H1 (cell line): ENCODE measurements around the gene CLEC16A. TPM values are rescaled to one million over a fixed set of nuclear protein-coding genes. Genes with fewer than 3 reads are reported as not detected.

Experiments
- CTCF ChIA-PET: fragments of 300-600 bp; sonication (Branson Sonifier 250); formaldehyde crosslinking; loops from one replicate; lab custom pipeline; 2021; ENCODE audit not compliant: partially characterized antibody; lab: Charles Lee
- POLR2A ChIA-PET: fragments of 300-600 bp; sonication (Branson Sonifier 250); formaldehyde crosslinking; loops from one replicate; lab custom pipeline; 2021; ENCODE audit warnings: inconsistent platforms; ENCODE audit not compliant: partially characterized antibody; lab: Charles Lee
- DNase-seq, 2 experiments: peaks; one replicate each; pipeline versions ENCODE4 v3.0.0 to v3.0.0-alpha.2; 2010 to 2022; ENCODE audit warnings: low spot score in 2 of 2, low read depth in 1 of 2, mixed read lengths in 1 of 2
- FAIRE-seq: peaks from 2 replicates; lab custom pipeline; 2011; peaks lifted over from hg19 to GRCh38; lab: Jason Lieb, UNC
- H2AFZ ChIP-seq: 2 replicates; pipeline ENCODE4 v1.8.1; 2012; ENCODE audit warnings: low read length, inconsistent platforms
- H2AK5ac ChIP-seq: 2 replicates; pipeline ENCODE4 v1.6.1; 2013; ENCODE audit warnings: low read depth, low read length
- H2BK120ac ChIP-seq: replicated peaks from 2 replicates; pipeline ENCODE3; 2013; ENCODE audit warnings: low read depth, low read length, inconsistent platforms
- H2BK12ac ChIP-seq: 2 replicates; pipeline ENCODE4 v1.6.1; 2013; ENCODE audit warnings: low read depth, low read length
- H2BK15ac ChIP-seq: 2 replicates; pipeline ENCODE4 v1.6.1; 2013; ENCODE audit warnings: low read length
- H2BK20ac ChIP-seq: 2 replicates; pipeline ENCODE4 v1.6.1; 2013; ENCODE audit warnings: low read length
- H2BK5ac ChIP-seq: 2 replicates; pipeline ENCODE4 v1.6.1; 2013; ENCODE audit warnings: low read depth, low read length
- H3K14ac ChIP-seq: 2 replicates; pipeline ENCODE4 v1.6.1; 2013; ENCODE audit warnings: inconsistent platforms; ENCODE audit not compliant: insufficient read length
- H3K18ac ChIP-seq: 2 replicates; pipeline ENCODE4 v1.6.1; 2013; ENCODE audit warnings: low read length; ENCODE audit errors: extremely low read depth
- H3K23ac ChIP-seq: 2 replicates; pipeline ENCODE4 v1.6.1; 2013; ENCODE audit warnings: inconsistent platforms; ENCODE audit not compliant: insufficient read length
- H3K23me2 ChIP-seq: 2 replicates; pipeline ENCODE4 v1.6.1; 2013; ENCODE audit warnings: low read depth, low read length
- H3K27ac ChIP-seq: 2 replicates; pipeline ENCODE4 v1.6.1; 2011; ENCODE audit warnings: low read depth, low read length, inconsistent platforms
- H3K27me3 ChIP-seq, 4 experiments: replicated peaks in 1 of 4; 1 replicate in 1 of 4; 2 replicates in 3 of 4; pipeline versions ENCODE4 v1.6.1 to v1.8.1; 2011 to 2013; ENCODE audit warnings: low read length in 3 of 4, mild to moderate bottlenecking in 3 of 4, inconsistent platforms in 2 of 4, mixed read lengths in 2 of 4, moderate library complexity in 1 of 4; ENCODE audit not compliant: control insufficient read depth in 3 of 4, insufficient read depth in 3 of 4; ENCODE audit errors: extremely low read depth in 1 of 4
- H3K36me3 ChIP-seq, 4 experiments: 2 replicates each; pipeline versions ENCODE4 v1.6.1 to v1.8.1; 2011 to 2013; ENCODE audit warnings: mild to moderate bottlenecking in 4 of 4, low read length in 3 of 4, moderate library complexity in 2 of 4, control low read depth in 1 of 4, inconsistent platforms in 1 of 4; ENCODE audit not compliant: insufficient read depth in 4 of 4, control insufficient read depth in 2 of 4
- H3K4ac ChIP-seq: replicated peaks from 2 replicates; pipeline ENCODE3; 2013; ENCODE audit warnings: low read length, low read depth, mixed read lengths, inconsistent platforms; ENCODE audit not compliant: insufficient read length
- H3K4me1 ChIP-seq, 4 experiments: replicated peaks in 1 of 4; 1 replicate in 1 of 4; 2 replicates in 3 of 4; pipeline versions ENCODE4 v1.6.1 to v1.8.1; 2011 to 2013; ENCODE audit warnings: low read length in 3 of 4, inconsistent platforms in 2 of 4, mixed read lengths in 1 of 4; ENCODE audit not compliant: insufficient read depth in 4 of 4, control insufficient read depth in 3 of 4
- H3K4me2 ChIP-seq, 2 experiments: 2 replicates each; pipeline versions ENCODE4 v1.6.1 to v1.8.1; 2011 to 2013; ENCODE audit warnings: low read depth in 2 of 2, low read length in 2 of 2, control low read depth in 1 of 2, inconsistent platforms in 1 of 2, mild to moderate bottlenecking in 1 of 2; ENCODE audit not compliant: insufficient read depth in 1 of 2
- H3K4me3 ChIP-seq, 4 experiments: fragments of 200-600, 300-600 bp in 1 of 4; sonication (generic), shearing (Covaris generic), sonication (Bioruptor Twin) in 1 of 4; 2 replicates each; pipeline versions ENCODE4 v1.5.1 to v1.8.1; 2011 to 2016; ENCODE audit warnings: low read length in 4 of 4, low read depth in 3 of 4, control low read depth in 2 of 4, inconsistent platforms in 2 of 4, mild to moderate bottlenecking in 2 of 4, mixed read lengths in 1 of 4, moderate library complexity in 1 of 4; ENCODE audit not compliant: insufficient read depth in 2 of 4; ENCODE audit errors: extremely low read depth in 1 of 4
- H3K56ac ChIP-seq: replicated peaks from 2 replicates; pipeline ENCODE3; 2013; ENCODE audit warnings: low read depth, mild to moderate bottlenecking, mixed read lengths, low read length, inconsistent platforms; ENCODE audit not compliant: insufficient read length
- H3K79me1 ChIP-seq: 2 replicates; pipeline ENCODE4 v1.6.1; 2013; ENCODE audit warnings: low read depth, low read length, control low read depth
- H3K79me2 ChIP-seq, 2 experiments: 2 replicates each; pipeline versions ENCODE4 v1.6.1 to v1.8.1; 2012 to 2013; ENCODE audit warnings: low read length in 2 of 2, mild to moderate bottlenecking in 2 of 2, inconsistent platforms in 1 of 2; ENCODE audit not compliant: insufficient read depth in 2 of 2, control insufficient read depth in 1 of 2
- H3K9ac ChIP-seq, 4 experiments: replicated peaks in 1 of 4; 1 replicate in 1 of 4; 2 replicates in 3 of 4; pipeline versions ENCODE4 v1.6.1 to v1.8.1; 2011 to 2013; ENCODE audit warnings: low read depth in 3 of 4, low read length in 3 of 4, control low read depth in 2 of 4, mild to moderate bottlenecking in 2 of 4, moderate library complexity in 2 of 4, inconsistent platforms in 1 of 4; ENCODE audit errors: extremely low read depth in 1 of 4
- H3K9me3 ChIP-seq, 2 experiments: 2 replicates each; pipeline versions ENCODE4 v1.6.1 to v1.8.1; 2012 to 2013; ENCODE audit warnings: mild to moderate bottlenecking in 2 of 2, moderate library complexity in 2 of 2, control low read depth in 1 of 2, inconsistent platforms in 1 of 2, low read depth in 1 of 2, low read length in 1 of 2, mixed read lengths in 1 of 2; ENCODE audit not compliant: insufficient read depth in 2 of 2
- H4K20me1 ChIP-seq, 2 experiments: replicated peaks in 1 of 2; 2 replicates each; pipeline versions ENCODE3 to v1.8.1; 2011 to 2013; ENCODE audit warnings: inconsistent platforms in 2 of 2, low read length in 2 of 2, mild to moderate bottlenecking in 1 of 2; ENCODE audit not compliant: insufficient read depth in 2 of 2, control insufficient read depth in 1 of 2
- H4K5ac ChIP-seq: 2 replicates; pipeline ENCODE4 v1.6.1; 2013; ENCODE audit warnings: low read length, low read depth, mixed read lengths, inconsistent platforms; ENCODE audit not compliant: insufficient read length
- H4K8ac ChIP-seq: 2 replicates; pipeline ENCODE4 v1.8.0; 2013; ENCODE audit warnings: mild to moderate bottlenecking, moderate library complexity, low read length, inconsistent platforms; ENCODE audit not compliant: insufficient read depth; ENCODE audit errors: extremely low read depth
- H4K91ac ChIP-seq: replicated peaks from 2 replicates; pipeline ENCODE3; 2013; ENCODE audit warnings: low read length, mixed read lengths, inconsistent platforms; ENCODE audit not compliant: insufficient read length
- BRCA1 ChIP-seq: IDR thresholded peaks from 2 replicates; pipeline ENCODE4 v1.6.1; 2012; ENCODE audit warnings: low read depth, low read length, improper control_type of control experiment
- CTBP2 ChIP-seq: IDR thresholded peaks from 2 replicates; pipeline ENCODE4 v1.7.0; 2011; ENCODE audit warnings: borderline replicate concordance, mild to moderate bottlenecking, moderate library complexity, mixed read lengths, low read length; ENCODE audit not compliant: insufficient read depth, insufficient read length
- CTCF ChIP-seq, 3 experiments: IDR thresholded peaks; 1 replicate in 2 of 3; 2 replicates in 1 of 3; pipeline versions ENCODE4 v1.5.1 to v1.6.1; 2011; ENCODE audit warnings: low read length in 3 of 3, mild to moderate bottlenecking in 3 of 3, inconsistent platforms in 2 of 3, low read depth in 1 of 3, moderate library complexity in 1 of 3; ENCODE audit not compliant: insufficient read depth in 1 of 3; ENCODE audit errors: control extremely low read depth in 1 of 3
- EZH2 ChIP-seq: fragments of 200-600 bp; sonication (generic); IDR thresholded peaks from 2 replicates; pipeline ENCODE4 v1.7.1; 2012; ENCODE audit warnings: low read depth, mild to moderate bottlenecking, moderate library complexity, low read length, inconsistent platforms; ENCODE audit not compliant: severe bottlenecking
- HDAC2 ChIP-seq, 2 experiments: fragments of 300-600 bp in 1 of 2; sonication (generic) in 1 of 2; IDR thresholded peaks; 2 replicates each; pipeline ENCODE4 v1.6.1; 2011 to 2012; ENCODE audit warnings: low read depth in 2 of 2, low read length in 2 of 2, mild to moderate bottlenecking in 2 of 2, moderate library complexity in 2 of 2, borderline replicate concordance in 1 of 2, inconsistent platforms in 1 of 2
- NANOG ChIP-seq: IDR thresholded peaks from 2 replicates; pipeline ENCODE4 v1.6.1; 2011; ENCODE audit warnings: low read length, low read depth, mild to moderate bottlenecking, inconsistent platforms; ENCODE audit not compliant: insufficient read depth, poor library complexity, severe bottlenecking
- POLR2A ChIP-seq, 2 experiments: IDR thresholded peaks; 1 replicate in 1 of 2; 2 replicates in 1 of 2; pipeline ENCODE4 v1.6.1; 2011; ENCODE audit warnings: low read depth in 2 of 2, low read length in 2 of 2, mild to moderate bottlenecking in 2 of 2; ENCODE audit errors: control extremely low read depth in 1 of 2
- TAF1 ChIP-seq: IDR thresholded peaks from 2 replicates; pipeline ENCODE4 v1.6.1; 2011; ENCODE audit warnings: mild to moderate bottlenecking, low read depth, low read length
- TAF7 ChIP-seq: optimal IDR thresholded peaks from 2 replicates; pipeline ENCODE3; 2011; ENCODE audit warnings: low read depth, mild to moderate bottlenecking, inconsistent platforms, low read length, moderate library complexity, borderline replicate concordance
- TBP ChIP-seq: IDR thresholded peaks from 2 replicates; pipeline ENCODE4 v1.6.1; 2011; ENCODE audit warnings: low read depth, low read length, improper control_type of control experiment
- TCF12 ChIP-seq: IDR thresholded peaks from 2 replicates; pipeline ENCODE4 v1.6.1; 2011; ENCODE audit warnings: low read depth, mild to moderate bottlenecking, low read length
- WGBS, 2 experiments: shearing (Covaris generic) in 1 of 2; methylation state at CpG; one replicate each; pipeline versions ENCODE4 v1.1.6 to v1.1.7; 2013 to 2015; ENCODE audit warnings: low lambda C conversion rate in 2 of 2, mixed read lengths in 2 of 2, inconsistent platforms in 1 of 2, low coverage in 1 of 2, missing lambda C conversion rate in 1 of 2; ENCODE audit not compliant: insufficient replicate concordance in 2 of 2, insufficient coverage in 1 of 2, insufficient read length in 1 of 2; ENCODE audit errors: extremely low coverage in 1 of 2, missing lambda C conversion rate in 1 of 2; 5-methylcytosine and 5-hydroxymethylcytosine counted together
- polyA plus RNA-seq, 7 experiments: library from polyadenylated mRNA; depleted of rRNA in 3 of 7; stranded (reverse) in 5 of 7; unstranded in 2 of 7; fragments of >200 nt in 5 of 7; fragments of 200-250 nt in 2 of 7; gene quantifications; 1 replicate in 5 of 7; 2 replicates in 1 of 7; 4 replicates in 1 of 7; pipeline versions ENCODE4 v1.2.1 to v1.2.3, GENCODE V29; 2011 to 2013; ENCODE audit warnings: missing spikeins in 2 of 7, mixed read lengths in 2 of 7
- total RNA-seq: library from RNA; stranded (reverse); fragmentation: NEBNext Ultra II Directional; extraction: Animal tissue kit (Norgen Biotek cat#: 25700); gene quantifications from 2 replicates; pipeline ENCODE4 v1.2.1, GENCODE V29; 2021

The CLEC16A gene
- total and polyA plus RNA-seq, 2 of the 8 experiments (the other 6 are each of a cell fraction or from before 2014, with no cell fraction given) = 7.6 to 19.3 TPM

DNA sequence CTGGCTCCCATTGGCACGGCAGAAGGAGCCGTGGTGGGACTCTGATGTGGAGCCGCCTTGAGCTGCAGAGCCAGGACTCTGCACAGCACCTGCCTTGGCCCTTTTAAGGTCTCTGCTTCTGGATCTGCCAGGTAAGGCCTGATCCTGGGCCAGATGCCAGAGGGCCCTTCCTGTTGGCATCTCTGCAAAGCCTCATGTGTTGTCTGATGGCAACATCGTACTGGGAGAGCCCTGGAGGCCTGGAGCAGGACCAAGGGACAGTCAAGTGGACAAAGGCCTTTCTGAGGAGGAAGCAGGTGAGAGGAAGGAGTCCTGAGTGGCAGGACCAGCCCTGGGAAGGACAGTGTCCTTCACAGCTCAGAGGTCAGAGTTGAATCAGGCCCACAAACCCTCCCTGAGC lies 285.5 kb downstream of the CLEC16A start:
- Histone ChIP-seq H4K20me1 (no peaks in the 10 kb centered on the region), H3K36me3 (no peaks in the 10 kb centered on the region), H3K9me3 (no peaks in the 10 kb centered on the region), H3K9ac (no peak overlapping the region), H2BK120ac (no peak overlapping the region), H3K27ac (no peak overlapping the region), H3K79me2 (no peaks in the 10 kb centered on the region), H2BK5ac (no peak overlapping the region), H4K5ac (no peak overlapping the region), H4K8ac (no peak overlapping the region), H3K4ac (no peak overlapping the region), H3K79me1 (no peaks in the 10 kb centered on the region), H2BK12ac (no peak overlapping the region), H3K23ac (no peak overlapping the region), H2BK15ac (no peak overlapping the region; the same call in 1 of the 2 replicates), H3K27me3 (no peaks in the 10 kb centered on the region), H3K23me2 (no peaks in the 10 kb centered on the region), H2BK20ac (no peak overlapping the region), H3K56ac (no peak overlapping the region), H3K4me2 (no peak overlapping the region), H2AK5ac (no peak overlapping the region), H3K18ac (no peak overlapping the region), H4K91ac (no peak overlapping the region), H3K4me1 (peaks cover 0 to 4% (median 1%) of the 10 kb centered on the region in 4 experiments; a peak in 3 of 7 replicates), H3K4me3 (no peak overlapping the region), H2AFZ (no peak overlapping the region), H3K14ac (no peak overlapping the region)
- CTCF ChIA-PET = interaction anchor here (0.6 to 1.7 kb wide), 7 partner anchors 9 to 266 kb away, joined by 3 to 7 read pairs (median 3); no protein-coding TSS in a partner anchor
- FAIRE-seq = no peak
- no peak for DNase-seq
- 87% methylated on average over 4 of the region's 4 CpGs; no CpG with 5 or more reads in 1 of the 2 experiments for WGBS, 2 experiments
- POLR2A ChIA-PET = interaction anchor here (0.8 kb wide), 1 partner anchor 20 kb away, joined by 3 read pairs; no protein-coding TSS in a partner anchor
- TF ChIP-seq NANOG (no peak), POLR2A (IDR thresholded peaks at IDR 0.05; ENCODE audit: control extremely low read depth in 1 of 2, low read depth in 2 of 2, low read length in 2 of 2) (no peak), EZH2 (no peak), TCF12 (no peak), BRCA1 (no peak), TBP (no peak), HDAC2 (IDR thresholded peaks at IDR 0.05; ENCODE audit: borderline replicate concordance in 1 of 2, low read depth in 2 of 2, low read length in 2 of 2) (no peak), TAF1 (no peak), TAF7 (no peak), CTCF (IDR thresholded peaks at IDR 0.05; ENCODE audit: control extremely low read depth in 1 of 3, insufficient read depth in 1 of 3, low read depth in 1 of 3, low read length in 3 of 3) (no peak), CTBP2 (no peak)
